Measurements from ENCODE around the gene GRIN2A. TPM values are rescaled to one million over a fixed set of nuclear protein-coding genes. Genes with fewer than 3 reads are reported as not detected.

GRIN2A gene
- total RNA-seq, 4 donors from 2014 or later: 0.32 to 3.6 (median 2.0) TPM

DNA sequence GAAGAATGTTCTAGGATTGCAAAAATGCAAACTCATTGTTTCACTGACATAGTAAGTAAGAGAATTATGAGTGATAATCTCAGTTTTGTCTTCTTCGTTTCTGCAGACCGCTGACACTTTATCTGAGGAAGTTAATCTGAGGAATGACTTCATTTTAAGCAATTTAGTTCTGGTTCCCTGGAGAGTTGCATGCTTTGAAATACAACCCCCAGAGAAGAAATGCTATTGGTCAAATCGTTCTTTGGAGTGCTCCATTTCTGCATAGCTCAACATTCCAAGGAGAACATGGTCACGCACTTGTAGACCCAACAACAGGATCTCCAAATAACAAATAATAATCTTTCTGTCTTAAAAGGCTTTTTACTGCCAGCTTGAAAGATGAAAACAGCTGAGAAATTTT is 427.1 kb downstream of the GRIN2A start:
- TF ChIP-seq POLR2A (IDR thresholded peaks at IDR 0.05; ENCODE audit: low read depth): no peak
- TF ChIP-seq, protein P1, sequence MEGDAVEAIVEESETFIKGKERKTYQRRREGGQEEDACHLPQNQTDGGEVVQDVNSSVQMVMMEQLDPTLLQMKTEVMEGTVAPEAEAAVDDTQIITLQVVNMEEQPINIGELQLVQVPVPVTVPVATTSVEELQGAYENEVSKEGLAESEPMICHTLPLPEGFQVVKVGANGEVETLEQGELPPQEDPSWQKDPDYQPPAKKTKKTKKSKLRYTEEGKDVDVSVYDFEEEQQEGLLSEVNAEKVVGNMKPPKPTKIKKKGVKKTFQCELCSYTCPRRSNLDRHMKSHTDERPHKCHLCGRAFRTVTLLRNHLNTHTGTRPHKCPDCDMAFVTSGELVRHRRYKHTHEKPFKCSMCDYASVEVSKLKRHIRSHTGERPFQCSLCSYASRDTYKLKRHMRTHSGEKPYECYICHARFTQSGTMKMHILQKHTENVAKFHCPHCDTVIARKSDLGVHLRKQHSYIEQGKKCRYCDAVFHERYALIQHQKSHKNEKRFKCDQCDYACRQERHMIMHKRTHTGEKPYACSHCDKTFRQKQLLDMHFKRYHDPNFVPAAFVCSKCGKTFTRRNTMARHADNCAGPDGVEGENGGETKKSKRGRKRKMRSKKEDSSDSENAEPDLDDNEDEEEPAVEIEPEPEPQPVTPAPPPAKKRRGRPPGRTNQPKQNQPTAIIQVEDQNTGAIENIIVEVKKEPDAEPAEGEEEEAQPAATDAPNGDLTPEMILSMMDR (IDR thresholded peaks at IDR 0.05): no peak
- TF ChIP-seq POLR2AphosphoS5 (IDR thresholded peaks at IDR 0.05): no peak
- TF ChIP-seq EP300 (IDR thresholded peaks at IDR 0.05): no peak
- H3K27me3 ChIP-seq: no peaks in the 10 kb centered on the region
- no peak overlapping the region for H3K27ac ChIP-seq (replicated peaks in 1 of 4)
- no peak for DNase-seq (ENCODE audit: extremely low spot score)
- no peak overlapping the region for H3K4me3 ChIP-seq
- H3K9me3 ChIP-seq: no peaks in the 10 kb centered on the region
- H3K36me3 ChIP-seq: no peaks in the 10 kb centered on the region
- WGBS: 53% methylated on average over 4 of the region's 4 CpGs
- intact Hi-C loops (cut with DNase I): no loop called here
- H3K4me1 ChIP-seq: no peaks in the 10 kb centered on the region

DNA sequence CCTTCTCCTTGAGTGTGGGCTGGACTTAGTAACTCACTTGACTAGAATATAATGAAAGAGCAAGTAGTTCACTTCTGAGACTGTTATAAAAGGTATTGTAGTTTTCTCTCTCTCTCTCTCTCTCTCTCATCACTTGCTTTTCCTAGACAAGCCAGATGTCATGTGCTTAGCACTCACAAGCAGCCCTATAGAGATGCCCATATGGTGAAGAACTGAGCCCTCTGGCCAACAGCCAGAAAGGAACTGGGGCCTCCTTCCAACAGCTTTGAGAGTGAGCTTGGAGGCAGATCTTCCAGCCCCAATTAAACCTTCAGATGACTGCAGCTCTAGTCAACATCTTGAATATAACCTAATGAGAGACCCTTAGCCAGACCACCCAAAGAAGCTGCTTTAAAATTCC is 440.5 kb downstream of the GRIN2A start:
- no peaks in the 10 kb centered on the region for H3K4me1 ChIP-seq
- intact Hi-C loops (cut with DNase I): no loop called here
- H3K36me3 ChIP-seq: no peaks in the 10 kb centered on the region
- TF ChIP-seq, protein P1 (IDR thresholded peaks at IDR 0.05): no peak
- no peak for TF ChIP-seq POLR2A (IDR thresholded peaks at IDR 0.05; ENCODE audit: low read depth)
- TF ChIP-seq EP300 (IDR thresholded peaks at IDR 0.05): no peak
- no peak for TF ChIP-seq POLR2AphosphoS5 (IDR thresholded peaks at IDR 0.05)
- H3K27me3 ChIP-seq: no peaks in the 10 kb centered on the region
- H3K27ac ChIP-seq (replicated peaks in 1 of 4): no peak overlapping the region
- no peak overlapping the region for H3K4me3 ChIP-seq
- DNase-seq (ENCODE audit: extremely low spot score): no peak
- no peaks in the 10 kb centered on the region for H3K9me3 ChIP-seq

DNA sequence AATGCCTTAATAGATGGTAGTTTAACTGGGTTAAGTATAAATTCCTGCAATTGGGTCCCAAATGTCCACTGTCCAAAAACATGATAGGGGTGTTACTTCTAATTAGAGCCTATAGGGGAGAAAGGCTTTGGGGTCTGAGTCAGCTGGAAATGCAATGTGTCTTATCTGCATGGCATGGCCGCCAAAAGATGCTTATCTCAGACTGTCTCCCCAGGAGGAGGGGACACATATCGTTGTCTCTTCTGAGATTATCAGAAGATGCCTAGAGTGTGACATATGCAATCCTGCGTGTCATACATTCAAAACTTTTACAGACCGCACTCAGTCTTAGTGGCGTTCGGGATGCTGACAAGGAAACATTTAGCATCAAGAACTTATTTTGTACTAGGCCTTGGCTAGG is 442.9 kb downstream of the GRIN2A start:
- H3K27ac ChIP-seq (replicated peaks in 1 of 4): no peak overlapping the region
- DNase-seq (ENCODE audit: extremely low spot score): no peak
- TF ChIP-seq EP300 (IDR thresholded peaks at IDR 0.05) (no peak), POLR2A (IDR thresholded peaks at IDR 0.05; ENCODE audit: low read depth) (no peak), POLR2AphosphoS5 (IDR thresholded peaks at IDR 0.05) (no peak)
- TF ChIP-seq, protein P1 (IDR thresholded peaks at IDR 0.05): no peak
- H3K4me1 ChIP-seq: peaks cover 0 to 8% (median 3%) of the 10 kb centered on the region in 4 donors
- H3K9me3 ChIP-seq: no peaks in the 10 kb centered on the region
- intact Hi-C loops (cut with DNase I): no loop called here
- no peaks in the 10 kb centered on the region for H3K36me3 ChIP-seq
- H3K27me3 ChIP-seq: no peaks in the 10 kb centered on the region
- no peak overlapping the region for H3K4me3 ChIP-seq
- WGBS: 86% methylated on average over 6 of the region's 6 CpGs

DNA sequence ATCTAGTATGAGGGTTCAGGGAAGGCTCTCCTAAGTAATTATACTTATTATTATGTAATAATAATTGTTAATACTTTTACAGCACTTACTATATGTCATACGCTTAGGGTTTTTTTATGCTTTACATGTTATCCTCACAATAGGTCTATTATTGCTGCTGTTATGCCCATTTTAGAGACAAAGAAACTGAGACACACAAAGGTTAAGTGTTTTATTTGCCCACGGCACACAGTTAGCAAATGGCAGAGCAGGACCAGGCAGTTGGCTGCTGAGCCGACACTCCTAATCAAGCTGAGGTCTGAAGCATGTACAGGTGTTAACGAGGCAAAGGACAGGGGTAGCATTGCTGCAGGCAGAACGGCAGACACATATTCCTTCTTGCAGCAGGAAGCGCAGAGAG is 443.5 kb downstream of the GRIN2A start:
- Histone ChIP-seq H3K27me3 (no peaks in the 10 kb centered on the region), H3K27ac (replicated peaks in 1 of 4) (no peak overlapping the region), H3K9me3 (no peaks in the 10 kb centered on the region), H3K4me3 (no peak overlapping the region), H3K36me3 (no peaks in the 10 kb centered on the region), H3K4me1 (peaks cover 0 to 9% (median 3%) of the 10 kb centered on the region in 4 donors)
- no peak for TF ChIP-seq POLR2AphosphoS5 (IDR thresholded peaks at IDR 0.05)
- no peak for TF ChIP-seq POLR2A (IDR thresholded peaks at IDR 0.05; ENCODE audit: low read depth)
- TF ChIP-seq EP300 (IDR thresholded peaks at IDR 0.05): no peak
- TF ChIP-seq, protein P1 (IDR thresholded peaks at IDR 0.05): no peak
- intact Hi-C loops (cut with DNase I): no loop called here
- no peak for DNase-seq (ENCODE audit: extremely low spot score)
- WGBS: 93% methylated on average over 6 of the region's 6 CpGs

DNA sequence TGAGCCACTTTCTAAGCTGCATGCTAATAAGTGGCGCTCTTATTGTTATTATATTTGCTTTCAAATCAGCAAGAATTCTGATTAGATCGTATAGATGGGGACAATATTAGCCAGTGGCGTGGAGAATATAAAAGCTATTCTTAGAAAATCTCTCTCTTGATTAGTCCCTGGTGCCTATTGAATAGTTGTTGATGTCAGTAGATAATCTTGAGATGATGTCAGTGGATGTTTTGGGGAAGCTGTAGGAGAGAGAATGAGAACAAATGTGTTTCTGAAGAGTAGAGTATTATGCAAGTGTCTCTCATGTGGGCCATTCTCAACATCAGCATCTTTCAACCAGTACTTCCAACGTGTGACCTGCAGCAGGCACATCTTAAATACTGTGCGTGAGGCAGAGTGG is 445.7 kb downstream of the GRIN2A start:
- Histone ChIP-seq H3K36me3 (no peaks in the 10 kb centered on the region), H3K9me3 (no peaks in the 10 kb centered on the region), H3K27ac (replicated peaks in 1 of 4) (no peak overlapping the region), H3K27me3 (no peaks in the 10 kb centered on the region), H3K4me3 (no peak overlapping the region), H3K4me1 (peaks cover 0 to 9% (median 3%) of the 10 kb centered on the region in 4 donors)
- no peak for DNase-seq (ENCODE audit: extremely low spot score)
- no peak for TF ChIP-seq POLR2AphosphoS5 (IDR thresholded peaks at IDR 0.05)
- TF ChIP-seq EP300 (IDR thresholded peaks at IDR 0.05): no peak
- TF ChIP-seq, protein P1 (IDR thresholded peaks at IDR 0.05): no peak
- TF ChIP-seq POLR2A (IDR thresholded peaks at IDR 0.05; ENCODE audit: low read depth): no peak
- intact Hi-C loops (cut with DNase I): no loop called here
- 82% methylated on average over 5 of the region's 5 CpGs for WGBS
